ENCODE measurements around the gene DCTPP1. TPM values are rescaled to one million over a fixed set of nuclear protein-coding genes. Genes with fewer than 3 reads are reported as not detected.
A peak's percentile ranks its signal among the peaks of the same experiment; 100 is the strongest.

Gene DCTPP1
- polyA plus RNA-seq, 3 donors: 10.5 to 45.5 (median 32.2) TPM

GRCh38 chr16:30421010-30421409 is 8.8 kb downstream of the DCTPP1 start:
- peak overlapping the region in 1 of 7 donors; percentile 26 for H3K27ac Mint-ChIP-seq
- Histone ChIP-seq H3K27me3 (ENCODE audit: control insufficient read depth in 2 of 2, insufficient read depth in 2 of 2, low read length in 2 of 2) (no peaks in the 10 kb centered on the region), H3K4me1 (ENCODE audit: control insufficient read depth in 1 of 2, insufficient read depth in 2 of 2, low read length in 2 of 2) (peaks cover 13 to 22% of the 10 kb centered on the region in 2 donors), H3K36me3 (replicated peaks in 1 of 2; ENCODE audit: control insufficient read depth in 1 of 2, insufficient read depth in 2 of 2, low read length in 2 of 2) (peaks cover 11 to 26% of the 10 kb centered on the region in 2 donors), H3K4me3 (replicated peaks in 1 of 3; ENCODE audit: low read depth in 2 of 3, low read length in 3 of 3) (no peak overlapping the region), H4K20me1 (ENCODE audit: insufficient read depth, low read length) (no peaks in the 10 kb centered on the region), H3K4me2 (replicated peaks; ENCODE audit: extremely low read depth, low read length, poor library complexity, severe bottlenecking) (no peak overlapping the region), H3K27ac (ENCODE audit: low read depth in 1 of 2, low read length in 2 of 2) (no peak overlapping the region), H3K9me3 (replicated peaks in 1 of 2; ENCODE audit: control insufficient read depth in 1 of 2, insufficient read depth in 1 of 2, low read length in 2 of 2) (no peaks in the 10 kb centered on the region), H2AFZ (ENCODE audit: insufficient read depth, low read depth, low read length, poor library complexity, severe bottlenecking) (no peak overlapping the region), H3K9ac (ENCODE audit: insufficient read depth, low read length, poor library complexity, severe bottlenecking) (no peak overlapping the region), H3K79me2 (ENCODE audit: insufficient read depth, low read length) (peaks cover 5% of the 10 kb centered on the region)
- peaks cover 0 to 2% (median 0%) of the 10 kb centered on the region in 7 donors for H3K9me3 Mint-ChIP-seq
- H3K4me1 Mint-ChIP-seq: peaks cover 16% of the 10 kb centered on the region
- DNase-seq: no peak
- intact Hi-C loops (cut with micrococcal nuclease): no loop called here
- peaks cover 0 to 1% (median 0%) of the 10 kb centered on the region in 3 donors for H3K27me3 Mint-ChIP-seq (ENCODE audit: low read depth in 3 of 3)
- no peak for TF ChIP-seq CTCF (IDR thresholded peaks at IDR 0.05)
- 79% methylated on average over 5 of the region's 5 CpGs for WGBS (ENCODE audit: insufficient coverage)
- no peak overlapping the region for H3K4me3 Mint-ChIP-seq
- H3K36me3 Mint-ChIP-seq: peaks cover 40 to 56% of the 10 kb centered on the region in 2 donors

DNA sequence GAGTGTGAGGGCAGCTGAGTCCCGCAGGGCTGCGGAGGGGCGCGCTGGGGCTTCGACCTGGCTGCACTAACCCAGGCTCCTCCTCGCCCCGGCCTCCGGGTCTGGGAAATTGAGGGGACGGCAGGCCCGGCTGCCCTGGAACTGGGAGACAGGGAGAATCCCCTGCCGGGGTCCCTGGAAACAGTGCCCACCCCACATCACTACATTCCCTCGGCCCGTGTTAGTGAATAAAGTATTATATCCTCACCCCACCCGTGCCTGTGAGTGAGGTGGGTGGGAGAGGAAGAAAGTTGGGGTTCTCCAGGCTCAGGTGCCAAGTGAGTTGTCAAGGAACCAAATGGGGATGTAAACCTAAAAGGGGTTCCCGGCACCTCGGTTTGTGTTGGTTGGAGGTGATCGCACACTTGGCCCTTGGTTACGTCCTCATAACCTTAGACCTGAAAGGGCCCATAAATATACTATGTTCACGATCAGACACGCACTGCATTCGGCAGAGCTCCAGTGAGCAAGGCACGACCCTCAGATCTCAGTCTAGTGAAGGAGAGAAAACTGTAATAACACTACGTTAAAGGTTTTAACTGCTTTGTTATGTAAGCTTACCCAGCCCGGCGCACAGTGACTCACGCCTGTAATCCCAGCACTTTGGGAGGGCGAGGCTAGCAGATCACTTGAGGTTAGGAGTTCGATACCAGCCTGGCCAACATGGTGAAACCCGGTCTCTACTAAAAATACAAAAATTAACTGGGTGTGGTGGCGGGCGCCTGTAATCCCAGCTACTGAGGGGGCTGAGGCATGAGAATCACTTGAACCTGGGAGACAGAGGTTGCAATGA is 11.3 kb downstream of the DCTPP1 start:
- Mint-ChIP-seq H3K9me3 (no peaks in the 10 kb centered on the region), H3K27me3 (ENCODE audit: low read depth in 3 of 3) (peaks cover 0 to 2% (median 1%) of the 10 kb centered on the region in 3 donors), H3K27ac (peak overlapping the region in 4 of 7 donors; percentile 18 to 80 (median 66)), H3K4me3 (peak overlapping the region; percentile 66 to 73), H3K4me1 (peaks cover 14% of the 10 kb centered on the region), H3K36me3 (peaks cover 23 to 41% of the 10 kb centered on the region in 2 donors)
- Histone ChIP-seq H3K9ac (ENCODE audit: insufficient read depth, low read length, poor library complexity, severe bottlenecking) (peak overlapping the region; percentile 63), H3K4me3 (replicated peaks in 1 of 3; ENCODE audit: low read depth in 2 of 3, low read length in 3 of 3) (peak overlapping the region; percentile 23 to 77 (median 66)), H3K4me1 (ENCODE audit: control insufficient read depth in 1 of 2, insufficient read depth in 2 of 2, low read length in 2 of 2) (peaks cover 13 to 22% of the 10 kb centered on the region in 2 donors), H2AFZ (ENCODE audit: insufficient read depth, low read depth, low read length, poor library complexity, severe bottlenecking) (peak overlapping the region; percentile 90), H3K9me3 (replicated peaks in 1 of 2; ENCODE audit: control insufficient read depth in 1 of 2, insufficient read depth in 1 of 2, low read length in 2 of 2) (no peaks in the 10 kb centered on the region), H3K27ac (ENCODE audit: low read depth in 1 of 2, low read length in 2 of 2) (peak overlapping the region; percentile 55 to 72), H4K20me1 (ENCODE audit: insufficient read depth, low read length) (no peaks in the 10 kb centered on the region), H3K36me3 (replicated peaks in 1 of 2; ENCODE audit: control insufficient read depth in 1 of 2, insufficient read depth in 2 of 2, low read length in 2 of 2) (peaks cover 5 to 13% of the 10 kb centered on the region in 2 donors), H3K27me3 (ENCODE audit: control insufficient read depth in 2 of 2, insufficient read depth in 2 of 2, low read length in 2 of 2) (no peaks in the 10 kb centered on the region), H3K4me2 (replicated peaks; ENCODE audit: extremely low read depth, low read length, poor library complexity, severe bottlenecking) (peak overlapping the region; percentile 93), H3K79me2 (ENCODE audit: insufficient read depth, low read length) (no peaks in the 10 kb centered on the region)
- TF ChIP-seq CTCF (IDR thresholded peaks at IDR 0.05): no peak
- intact Hi-C loops (cut with micrococcal nuclease): no loop called here
- no peak for DNase-seq
- 40% methylated on average over 8 of the region's 31 CpGs for WGBS (ENCODE audit: insufficient coverage)
